ENCODE data around the gene SHC1.

Gene SHC1

DNA sequence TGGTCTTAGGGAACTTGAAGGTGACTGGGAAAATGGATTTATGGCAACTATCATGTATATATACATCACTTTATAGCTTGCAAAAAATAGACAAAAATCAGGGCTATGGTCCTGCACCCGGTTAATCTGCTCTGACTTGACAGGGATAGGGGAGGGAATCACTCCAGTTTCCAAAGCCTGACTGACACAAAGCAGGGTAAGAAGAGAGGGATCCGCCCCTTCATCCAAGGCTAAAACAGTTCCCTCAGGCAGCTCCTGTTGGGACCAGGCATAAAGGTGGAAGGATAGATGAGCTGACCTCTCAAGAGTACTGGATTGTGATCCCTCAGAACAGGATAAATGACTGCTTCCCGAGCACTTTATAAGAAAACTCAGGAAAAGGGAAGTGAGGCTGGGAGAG is 16.0 kb downstream of the SHC1 start:
- no peak for DNase-seq

DNA sequence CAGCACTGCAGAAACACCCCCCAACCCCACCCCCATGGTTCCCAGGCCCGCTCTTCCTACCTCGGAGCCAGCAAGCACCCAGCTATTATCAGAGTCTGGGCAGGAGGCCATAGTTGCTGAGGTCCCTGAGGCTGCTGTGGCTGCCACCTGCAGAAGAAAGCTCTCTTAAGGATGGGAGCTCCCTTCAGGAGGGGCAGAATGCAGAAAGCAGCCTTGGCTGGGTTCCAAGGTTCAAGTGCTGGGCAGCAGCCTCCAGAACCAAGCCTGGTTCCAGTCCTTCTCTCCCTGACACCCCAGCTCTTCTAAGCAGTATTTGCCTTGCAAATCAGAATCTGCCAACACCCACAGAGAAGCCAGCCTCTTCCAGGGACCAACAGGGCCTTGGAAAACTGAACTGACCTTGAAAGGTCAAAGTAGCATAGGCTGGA is 16.9 kb downstream of the SHC1 start:
- DNase-seq: no peak

DNA sequence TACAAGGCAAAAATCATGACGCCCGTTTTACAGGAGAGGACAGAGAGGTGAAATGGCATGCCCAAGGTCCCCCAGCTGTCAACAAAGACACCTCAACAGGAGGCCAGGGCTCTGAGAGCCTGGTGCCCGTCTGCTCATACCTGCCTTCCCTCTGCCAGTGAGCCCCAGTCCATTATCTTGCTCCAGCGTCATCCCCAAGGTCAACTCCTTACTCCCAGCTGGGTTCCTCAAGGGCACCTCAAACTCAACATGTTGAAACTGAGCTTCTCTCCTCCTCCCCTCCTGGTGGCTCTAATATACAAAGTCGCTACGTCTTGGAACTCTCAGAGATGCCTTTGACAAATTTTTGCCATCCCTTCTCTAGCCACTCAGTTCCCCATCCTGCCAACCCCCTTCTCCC is 17.9 kb downstream of the SHC1 start:
- DNase-seq: no peak

DNA sequence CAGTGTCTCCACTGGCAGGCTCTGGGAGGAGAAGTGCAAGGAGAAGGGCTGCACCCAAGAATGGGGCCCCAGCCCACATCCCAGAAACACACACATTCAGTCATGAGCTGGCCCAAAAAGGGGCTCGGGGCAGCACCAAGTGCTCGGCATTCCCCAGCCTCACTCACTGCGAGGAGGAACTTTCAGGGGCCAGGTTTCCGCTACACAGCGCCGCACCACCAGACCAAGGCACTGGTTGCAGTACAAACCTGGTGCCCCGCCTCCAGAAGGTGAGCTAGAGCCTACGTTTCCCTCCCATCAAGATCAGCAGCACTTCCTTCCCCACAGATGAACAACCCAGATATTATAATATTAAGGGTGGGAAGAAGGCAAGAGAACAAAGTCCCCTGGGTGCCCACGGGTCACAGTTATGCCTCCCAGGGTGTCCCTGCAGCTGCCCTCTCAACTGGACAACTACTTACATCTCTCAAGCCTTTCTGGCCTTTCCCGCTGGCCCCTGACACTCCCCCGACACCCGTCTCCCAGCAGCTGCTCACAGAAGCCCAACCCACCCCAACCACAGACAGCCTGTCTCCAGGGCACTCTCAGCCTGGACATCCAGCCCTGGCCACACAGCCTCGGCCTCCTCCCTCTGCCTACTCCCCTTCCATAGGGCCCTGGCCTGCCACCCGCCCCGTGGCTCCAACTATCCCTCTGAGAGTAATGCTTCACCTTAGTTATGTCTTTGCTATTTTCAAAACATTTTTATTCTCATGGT is 18.5 kb downstream of the SHC1 start:
- DNase-seq: no peak

DNA sequence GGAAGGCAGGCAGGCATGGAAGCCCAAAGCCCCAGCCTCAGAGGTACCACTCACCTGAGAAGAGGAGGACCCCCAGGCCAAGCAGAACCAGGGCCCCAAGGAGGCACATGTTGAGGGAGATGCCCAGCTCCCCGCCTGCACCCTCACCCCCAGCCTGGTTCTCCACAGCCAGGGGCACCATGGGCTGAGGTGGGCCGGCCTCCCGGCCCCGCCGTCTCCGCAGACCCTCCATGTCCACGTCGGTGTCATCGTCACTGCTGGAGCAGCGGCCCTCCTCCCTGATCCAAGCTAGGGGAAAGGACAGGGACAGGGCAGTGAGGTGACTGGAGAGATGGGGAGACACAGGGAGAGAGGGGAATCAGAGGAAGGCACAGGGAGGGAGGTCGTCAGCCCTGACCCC is 22.5 kb downstream of the SHC1 start:
- no peak for DNase-seq

DNA sequence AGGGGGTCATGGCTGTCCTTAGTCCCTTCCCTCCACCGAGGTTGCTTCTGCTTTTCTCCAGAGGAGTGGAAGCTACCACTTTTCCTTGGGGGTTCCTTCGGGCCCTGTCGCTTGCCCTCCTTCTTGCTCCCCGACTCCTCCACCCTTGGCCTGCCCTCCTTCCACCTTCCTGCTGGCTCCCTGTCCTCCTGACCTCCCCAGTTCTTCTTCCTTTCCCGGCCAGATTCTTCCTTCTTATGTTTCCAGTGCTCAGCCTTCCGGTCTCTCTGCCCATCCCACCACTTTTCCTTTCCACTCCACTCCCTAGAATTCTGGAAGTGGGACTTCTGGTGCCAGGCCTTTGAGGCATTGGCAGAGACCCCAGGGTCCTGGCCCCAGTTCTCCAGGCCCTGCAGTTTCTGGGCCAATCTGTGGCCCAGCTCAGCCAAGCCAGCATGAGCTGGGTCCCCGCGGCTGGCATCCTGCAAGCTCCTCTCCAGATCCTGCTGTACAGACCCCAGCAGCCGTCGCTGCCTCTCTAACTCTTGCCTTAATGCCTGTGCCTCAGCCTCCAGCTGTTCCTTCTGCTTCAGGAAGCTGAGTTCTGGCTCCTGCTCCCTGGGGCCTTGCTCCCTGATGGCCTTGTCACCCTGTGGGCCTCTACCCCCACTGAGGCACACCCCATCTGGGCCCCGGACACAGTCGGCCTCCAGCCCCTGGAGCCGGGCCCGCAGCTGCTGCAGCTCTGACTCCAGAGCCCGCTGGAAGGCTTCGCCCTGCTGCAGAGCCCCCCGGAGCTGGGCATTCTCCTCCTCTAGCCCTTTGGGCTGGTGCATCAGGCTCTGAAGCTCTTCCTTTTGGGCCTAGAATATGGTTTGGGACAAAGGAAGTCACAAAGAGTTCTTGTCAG is 24.3 kb downstream of the SHC1 start:
- DNase-seq: no peak

DNA sequence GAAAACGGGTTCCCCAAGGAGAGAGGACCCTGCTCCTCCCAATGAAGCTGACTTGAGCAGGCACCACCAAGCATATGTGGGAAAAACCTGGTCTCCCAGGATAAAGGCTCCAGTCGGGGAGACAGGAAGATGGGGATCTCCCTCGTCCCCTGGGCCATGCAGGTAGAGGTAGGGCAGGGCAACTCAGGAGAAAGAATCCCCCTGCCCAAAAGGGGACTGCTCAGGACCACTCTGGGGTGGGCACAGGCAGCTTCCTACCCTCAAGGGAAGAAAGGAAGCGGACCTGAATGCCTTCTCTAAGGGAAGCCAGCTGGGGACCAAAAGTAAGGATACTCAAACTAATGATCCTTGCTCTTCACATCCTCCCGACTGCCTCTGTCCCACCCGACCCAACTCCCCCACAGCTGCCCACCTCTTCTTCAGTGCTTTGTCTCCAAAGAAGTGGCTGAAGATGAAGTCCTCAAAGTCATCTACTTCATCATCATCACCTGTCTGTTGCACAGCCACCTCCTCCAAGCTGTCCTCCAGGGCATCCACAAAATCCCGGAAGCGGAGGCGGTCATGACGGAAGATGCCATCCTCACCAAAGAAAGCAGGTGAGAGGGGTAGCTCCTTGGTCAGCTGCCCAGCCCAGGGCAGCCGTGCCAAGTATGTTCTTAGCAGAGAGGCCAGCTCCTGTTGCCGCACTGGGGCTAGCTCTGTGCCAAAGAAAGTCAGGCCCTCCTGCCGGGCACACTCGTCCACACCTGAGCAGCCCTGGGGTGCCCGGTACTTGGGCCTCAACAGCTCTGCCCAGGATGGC is 25.2 kb downstream of the SHC1 start:
- no peak for DNase-seq

DNA sequence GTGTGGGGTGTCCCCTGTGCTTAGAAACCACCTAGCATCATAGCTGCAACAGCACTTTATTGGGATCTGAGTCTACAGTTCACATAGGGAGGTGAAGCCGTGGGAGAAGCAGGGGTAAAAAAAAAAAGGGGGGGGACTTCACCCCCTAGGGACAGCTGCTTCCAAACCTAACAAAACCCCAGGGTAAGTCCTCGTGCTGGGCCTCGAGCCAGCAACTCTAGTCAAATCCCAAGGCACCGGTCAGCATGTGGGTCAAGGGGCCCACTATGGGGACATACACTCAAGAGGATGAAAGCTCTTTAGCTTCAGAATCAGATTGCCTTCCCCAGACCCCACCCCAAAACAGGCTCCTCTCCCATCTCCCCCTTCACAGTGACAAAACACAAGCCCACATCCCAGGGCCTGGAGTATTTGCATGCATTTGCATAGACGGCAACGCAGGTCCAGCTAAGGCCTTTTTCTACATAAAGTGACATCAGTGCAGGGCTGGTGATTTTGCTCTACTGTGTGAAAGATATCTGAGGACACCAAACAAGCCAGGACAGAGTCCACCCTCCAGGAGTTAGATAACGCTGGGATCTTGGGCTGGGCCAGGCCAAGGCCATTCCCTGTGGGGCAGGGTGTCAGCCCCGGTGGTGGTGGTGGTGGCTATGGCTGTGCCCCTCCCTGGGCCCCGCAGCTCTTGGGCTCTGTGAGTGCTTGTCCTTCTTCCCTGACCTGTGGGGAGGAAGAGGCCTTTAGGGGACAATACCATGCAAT is 26.0 kb downstream of the SHC1 start:
- DNase-seq: no peak

DNA sequence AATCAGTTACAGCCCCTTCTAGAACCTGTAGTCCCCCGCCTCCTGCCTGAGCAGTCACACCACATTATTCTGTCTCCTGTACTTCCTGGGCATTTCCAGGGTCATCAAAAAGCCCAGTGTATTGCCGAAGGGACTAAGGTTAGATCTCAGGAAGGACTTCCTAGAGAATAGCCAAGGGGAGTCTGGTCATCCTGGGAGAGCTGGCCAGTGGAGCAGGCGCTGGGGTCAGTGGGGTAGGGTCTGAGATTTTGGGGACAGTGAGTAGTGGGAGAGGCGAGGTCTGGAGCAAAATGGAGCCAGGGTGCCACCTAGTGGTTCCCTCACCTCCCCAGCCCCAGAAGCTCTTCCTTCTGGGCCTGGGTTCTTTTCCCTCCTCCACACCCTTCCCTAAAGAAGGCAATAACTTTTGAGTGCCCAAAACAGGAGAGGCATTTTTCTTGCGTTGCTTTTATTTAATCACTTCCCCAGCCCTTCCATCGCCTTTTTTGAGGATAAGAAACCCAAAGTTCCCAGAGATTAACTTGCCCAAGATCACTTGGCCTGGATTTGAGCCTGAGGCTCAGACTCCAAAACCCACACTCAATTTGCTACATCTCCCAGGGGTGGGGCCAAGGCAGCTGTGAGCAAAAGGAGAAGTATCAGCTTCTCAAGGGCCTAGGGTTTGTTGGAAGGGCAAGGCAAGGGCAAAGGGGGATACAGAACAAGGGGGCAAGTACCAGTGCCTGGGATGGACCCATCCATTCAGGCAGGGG is 26.7 kb downstream of the SHC1 start:
- peak; percentile 46 for DNase-seq

DNA sequence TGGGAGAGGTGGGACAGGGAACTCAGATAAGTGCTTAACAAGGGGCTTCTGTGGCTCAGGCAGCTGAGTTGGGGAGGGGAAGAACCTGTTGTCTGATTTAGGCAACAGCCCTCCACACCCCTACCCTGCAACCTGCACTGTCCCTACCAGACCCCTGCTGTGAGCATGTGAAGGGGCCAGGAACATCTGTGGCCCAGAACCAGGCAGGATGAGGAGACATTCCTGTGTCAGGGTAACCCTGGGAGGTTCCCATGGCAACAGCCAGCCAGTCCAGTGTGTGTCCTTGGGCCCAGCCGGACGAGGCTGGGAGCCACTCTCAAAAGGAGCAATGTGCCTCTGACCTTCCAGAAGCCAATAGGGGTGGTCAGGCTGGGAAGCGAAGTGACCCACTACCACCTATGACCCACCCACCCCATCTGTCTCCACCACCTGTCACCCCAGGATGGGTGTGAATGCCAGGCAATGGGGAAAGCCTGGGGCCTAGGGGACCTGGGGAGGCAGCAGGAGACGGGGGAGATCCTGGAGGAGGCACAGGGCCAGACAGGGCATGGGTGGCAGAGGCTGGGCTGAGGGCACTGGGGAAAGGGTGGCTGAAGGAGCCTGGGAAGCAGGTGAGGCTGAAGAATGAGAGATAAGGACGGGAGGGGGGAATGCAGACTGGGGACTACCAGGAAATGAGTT is 29.1 kb downstream of the SHC1 start:
- peak; percentile 22 for DNase-seq

DNA sequence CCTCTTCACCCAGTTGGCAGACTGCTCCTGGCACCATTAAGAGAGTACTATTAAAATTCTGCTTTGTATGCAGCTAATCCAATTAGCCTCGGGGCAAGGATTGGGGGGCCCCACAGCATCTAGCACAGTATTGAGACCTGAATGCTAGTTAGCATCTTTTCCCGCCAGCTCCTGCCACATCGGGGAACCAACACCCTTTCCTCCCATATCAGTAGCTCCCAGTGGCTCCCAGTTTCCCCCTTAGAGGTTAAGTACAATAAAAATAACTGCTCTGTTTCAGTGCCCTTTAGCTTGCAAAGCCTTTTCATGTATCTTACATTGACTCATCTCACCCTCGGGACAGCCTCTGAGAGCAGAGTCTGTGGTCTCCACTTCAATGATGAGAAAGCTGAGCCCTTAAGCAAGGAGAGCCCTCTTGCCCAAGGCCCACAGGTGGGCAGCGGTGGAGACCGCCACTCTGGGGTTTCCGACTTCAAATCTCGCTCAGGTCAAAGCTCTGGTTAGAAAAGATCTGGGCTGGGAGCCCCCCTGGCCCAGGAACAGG is 29.8 kb downstream of the SHC1 start:
- no peak for DNase-seq

DNA sequence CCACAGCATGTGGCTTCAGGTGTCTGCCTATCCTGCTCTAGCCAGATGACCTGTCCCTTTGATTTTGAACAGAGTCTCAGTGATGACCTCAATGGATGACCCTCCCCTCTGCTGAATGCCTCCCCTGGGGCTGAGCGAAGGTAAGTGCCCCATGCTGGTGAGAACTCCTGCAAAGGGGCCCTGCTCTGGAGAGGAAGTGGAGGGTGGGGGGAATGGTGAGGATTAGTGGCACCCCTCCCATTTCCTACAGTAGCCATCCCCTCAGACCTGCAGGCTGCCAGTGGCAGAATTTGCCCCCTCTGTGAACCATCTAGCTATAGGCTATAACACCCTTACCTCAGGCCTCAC is 30.4 kb downstream of the SHC1 start:
- DNase-seq: no peak

DNA sequence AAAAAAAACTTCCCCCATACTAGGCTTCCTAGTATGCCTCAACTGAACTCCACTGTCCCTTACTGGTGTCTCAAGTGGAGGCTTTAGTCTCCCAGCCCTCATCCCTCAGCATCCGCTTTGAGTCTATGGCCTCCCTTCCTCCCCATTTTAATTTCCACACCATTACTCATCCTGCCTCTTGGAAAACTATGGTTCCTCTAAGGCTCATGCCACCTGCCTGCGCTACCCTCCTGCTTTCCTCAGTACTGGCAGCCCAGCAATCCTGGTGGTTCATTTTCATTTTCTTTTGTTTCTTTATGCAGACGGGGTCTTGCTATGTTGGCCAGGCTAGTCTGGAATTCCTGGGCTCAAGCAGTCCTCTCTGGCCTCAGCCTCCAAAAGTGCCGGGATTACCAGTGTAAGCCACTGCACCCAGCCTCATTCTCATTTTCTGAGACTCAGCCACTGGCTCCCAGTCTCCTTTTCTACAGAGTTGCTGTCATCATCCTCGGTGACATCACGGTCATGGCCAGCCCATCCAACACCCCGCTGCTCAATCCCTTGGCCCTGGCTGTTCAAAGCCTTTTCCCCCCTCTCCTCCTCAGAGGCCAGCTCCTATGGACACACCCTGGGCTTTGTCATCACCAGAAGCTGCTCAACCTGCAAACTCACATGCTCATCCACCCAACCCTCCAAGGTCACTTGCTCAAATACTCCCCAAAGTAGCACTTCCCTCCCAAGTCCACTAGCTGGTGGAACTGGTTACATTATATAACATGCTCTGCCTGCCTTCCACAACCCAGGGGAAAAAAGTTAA is 31.7 kb downstream of the SHC1 start:
- DNase-seq: no peak

DNA sequence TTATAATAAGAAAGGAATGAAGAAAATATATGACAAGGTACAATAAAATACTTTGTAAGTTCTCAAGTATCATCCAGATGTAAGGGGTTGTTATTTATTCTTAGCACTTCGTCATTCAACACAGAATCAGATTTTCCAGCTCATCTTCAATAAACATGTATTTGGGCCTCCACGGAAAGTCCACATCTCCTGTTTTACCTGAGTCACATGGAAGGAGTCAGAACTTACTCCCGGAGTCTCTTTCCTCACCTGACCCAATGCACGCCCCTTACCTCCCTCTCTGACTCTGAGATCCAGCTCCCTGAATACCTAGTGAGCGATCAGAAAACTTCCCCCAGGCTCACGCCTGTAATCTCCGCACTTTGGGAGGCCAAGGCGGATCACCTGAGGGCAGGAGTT is 32.6 kb downstream of the SHC1 start:
- no peak for DNase-seq

DNA sequence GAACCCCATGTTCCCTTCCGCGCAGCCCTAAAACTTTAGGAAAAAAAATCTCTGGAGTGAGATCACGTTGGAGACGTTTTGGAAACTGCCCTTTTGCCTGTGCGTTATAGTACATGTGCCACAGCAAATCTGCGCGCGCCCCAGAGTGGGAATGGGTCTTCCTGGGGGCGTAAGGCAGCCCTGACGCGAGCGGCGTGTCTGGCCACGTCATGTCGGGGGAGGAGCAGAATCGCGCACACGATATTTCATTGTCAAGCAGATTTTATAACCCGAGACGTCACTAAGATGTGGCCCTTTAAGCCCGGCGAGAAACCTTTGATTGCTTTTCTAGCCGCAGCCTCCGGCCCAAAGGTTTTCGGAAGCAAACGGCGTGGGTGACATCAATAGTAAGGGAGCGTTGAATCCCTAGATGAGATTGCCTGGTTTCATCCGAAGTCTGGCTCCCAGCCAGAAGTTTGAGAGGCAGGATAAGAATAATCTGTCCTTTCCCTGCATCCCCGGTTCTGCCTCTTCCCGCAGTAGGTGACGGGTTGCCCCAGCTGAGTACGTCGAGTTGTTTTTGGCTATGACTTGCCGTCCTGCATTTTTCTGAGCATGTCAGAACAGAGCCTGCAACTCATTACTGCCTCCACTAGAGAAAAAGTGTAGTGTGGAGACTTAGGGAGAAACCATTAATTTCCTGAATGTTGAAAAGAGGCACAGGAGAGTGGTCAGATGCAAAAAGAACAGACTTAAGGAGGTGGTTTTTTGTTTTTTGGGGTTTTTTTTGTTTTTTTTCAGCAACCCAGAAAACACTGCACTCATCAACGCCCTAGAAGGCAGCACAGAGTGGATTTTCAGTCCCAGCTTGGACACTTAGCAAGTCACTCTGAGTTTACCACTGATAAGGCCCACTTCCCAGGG is 33.2 kb downstream of the SHC1 start:
- DNase-seq: peak; percentile 92

DNA sequence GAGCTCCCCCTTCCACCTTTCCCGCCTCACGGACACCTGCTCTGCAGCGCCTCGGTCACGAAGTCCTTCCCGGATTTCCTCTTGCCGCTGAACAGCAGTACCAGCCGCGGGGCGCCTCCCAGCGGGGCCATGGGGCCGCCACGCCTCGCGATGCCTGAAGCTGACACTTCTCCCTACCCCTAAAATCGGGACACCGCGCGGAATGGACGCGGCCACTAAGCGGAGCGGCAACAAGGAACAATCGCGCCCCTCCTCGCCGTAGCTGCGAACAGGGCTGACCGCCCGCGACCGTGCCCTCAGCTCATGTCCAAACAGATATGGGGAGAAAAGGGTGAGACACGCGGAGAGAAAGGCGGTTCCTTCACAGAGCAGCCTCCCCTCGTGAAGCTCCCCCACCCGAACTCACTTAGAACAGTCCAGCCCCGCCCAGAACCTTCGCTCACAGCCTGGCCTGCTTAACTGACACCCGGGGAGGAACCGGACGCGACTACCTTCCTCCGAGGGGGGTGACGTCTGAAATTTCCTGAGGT is 33.9 kb downstream of the SHC1 start, which contains the start of gene PMVK:
Gene PMVK, minus strand, starts transcription at position 165 of the 530 bp plus-strand sequence. Its CDS starts 34 bp downstream, at position 131.
- peak; percentile 93 for DNase-seq

DNA sequence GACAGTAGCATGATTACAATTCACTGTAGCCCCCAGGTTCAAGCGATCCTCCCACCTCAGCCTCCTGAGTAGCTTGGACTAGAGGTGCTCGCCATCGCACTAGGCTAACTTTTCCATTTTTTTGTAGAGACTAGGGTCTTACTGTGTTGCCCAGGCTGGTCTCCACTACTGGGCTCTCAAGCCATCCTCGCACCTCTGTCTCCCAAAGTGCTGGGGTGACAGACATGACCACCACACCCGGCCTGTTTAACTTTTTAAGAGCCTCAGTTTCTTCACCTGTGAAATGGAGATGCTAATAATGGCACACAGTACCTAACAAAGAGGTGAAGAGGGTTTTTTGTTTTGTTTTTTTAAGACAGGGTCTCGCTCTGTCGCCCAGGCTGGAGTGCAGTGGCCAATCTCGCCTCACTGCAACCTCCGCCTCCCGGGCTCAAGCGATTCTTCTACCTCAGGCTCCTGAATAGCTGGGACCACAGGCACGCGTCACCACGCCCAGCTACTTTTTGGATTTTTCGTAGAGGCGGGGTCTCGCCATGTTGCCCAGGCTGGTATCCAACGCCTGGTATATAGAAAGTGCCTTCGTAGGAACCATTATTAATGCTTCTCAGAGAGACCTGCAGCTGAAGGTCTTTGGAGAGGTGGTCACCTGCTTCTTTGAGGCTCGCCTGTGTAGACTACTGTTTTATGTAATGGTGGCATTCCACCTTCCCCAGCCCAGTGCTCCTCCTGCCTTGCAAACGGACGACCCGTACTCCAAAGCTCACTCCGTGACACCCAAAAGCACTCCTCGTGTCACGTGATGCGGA is 34.6 kb downstream of the SHC1 start:
- no peak for DNase-seq

Data from NCI-H2171 treated with DMSO at 0.1 percent for 48 hours (cell line).